Cardiac muscle cell (in vitro differentiated cells and primary cell): ENCODE measurements around the gene PGAP6. TPM values are rescaled to one million over a fixed set of nuclear protein-coding genes. Genes with fewer than 3 reads are reported as not detected.
A peak's percentile ranks its signal among the peaks of the same experiment; 100 is the strongest.

Experiments
- DNase-seq, 2 donors: peaks; one replicate each; pipeline versions ENCODE4 v3.0.0 to v3.0.0-alpha.2; 2010 to 2017; ENCODE audit warnings: low read depth in 1 of 2, low spot score in 1 of 2
- H3K27ac ChIP-seq: fragments of 200-600 bp; sonication (generic); 2 replicates; pipeline ENCODE4 v1.5.1; 2016
- H3K27me3 ChIP-seq: fragments of 200-600 bp; sonication (generic); 2 replicates; pipeline ENCODE4 v1.6.0; 2016; ENCODE audit warnings: control low read depth
- H3K36me3 ChIP-seq: fragments of 200-600 bp; sonication (generic); 2 replicates; pipeline ENCODE4 v1.5.1; 2016; ENCODE audit warnings: control low read depth
- H3K4me1 ChIP-seq: fragments of 200-600 bp; sonication (generic); 2 replicates; pipeline ENCODE4 v1.8.1; 2017; ENCODE audit warnings: low read depth, mild to moderate bottlenecking, mixed run types
- H3K4me3 ChIP-seq: fragments of 200-600 bp; sonication (generic); 2 replicates; pipeline ENCODE4 v1.5.1; 2016; ENCODE audit warnings: mild to moderate bottlenecking
- H3K9me3 ChIP-seq: fragments of 200-600 bp; sonication (generic); 2 replicates; pipeline ENCODE4 v1.5.1; 2017; ENCODE audit warnings: low read depth, mild to moderate bottlenecking, control low read depth
- polyA plus RNA-seq: library from polyadenylated mRNA; unstranded; fragments of >200 nt; fragmentation: Nextera tagmentation; extraction: Ambion mirVana; gene quantifications from 2 replicates; pipeline ENCODE4 v1.2.1, GENCODE V29; 2016
- total RNA-seq: library from RNA; depleted of rRNA; stranded (reverse); fragments of >200 nt; gene quantifications from 2 replicates; pipeline ENCODE4 v1.2.3, GENCODE V29; 2016
- TF ChIP-seq, protein P1 (sequence below): IDR thresholded peaks from 2 replicates; pipeline ENCODE4 v1.5.1; 2012; ENCODE audit warnings: low read depth, mild to moderate bottlenecking, low read length

PGAP6 gene
- total and polyA plus RNA-seq, 2 experiments from 2014 or later: 113 to 135 TPM

DNA sequence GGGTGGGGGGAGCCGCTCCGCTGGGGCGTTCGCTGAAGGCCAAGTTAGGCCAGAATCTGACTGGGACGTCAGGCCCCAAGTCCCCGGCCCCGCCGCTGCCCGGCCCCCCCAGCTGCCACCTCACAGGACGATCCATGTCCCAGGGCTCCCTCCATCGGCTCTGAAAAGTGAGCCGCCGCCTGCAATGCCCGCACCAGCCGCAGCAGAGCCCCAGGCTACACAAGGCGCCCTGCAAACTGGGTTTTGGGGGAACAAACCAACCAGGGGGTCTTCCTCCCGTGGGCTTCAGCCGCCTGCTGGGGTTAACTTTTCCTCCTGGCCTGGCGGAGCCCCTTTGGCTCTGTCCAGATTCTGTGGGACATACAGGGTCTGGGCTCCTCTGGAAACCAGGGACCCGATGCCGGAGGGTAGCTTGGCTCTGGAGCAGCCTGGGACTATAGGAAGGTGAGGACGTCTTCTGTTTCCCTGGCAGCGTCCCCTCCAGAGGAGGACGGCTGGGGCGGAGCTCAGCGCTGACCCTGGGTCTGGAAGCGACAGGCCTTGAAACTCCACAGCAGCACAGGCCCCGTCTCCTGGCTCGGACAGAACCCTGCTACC is 16.1 kb upstream of the PGAP6 start:
- Histone ChIP-seq H3K27ac (peak overlapping the region; percentile 94), H3K4me1 (peaks cover 9% of the 10 kb centered on the region), H3K4me3 (peak overlapping the region; percentile 96), H3K9me3 (no peaks in the 10 kb centered on the region), H3K36me3 (peaks cover 13% of the 10 kb centered on the region), H3K27me3 (no peaks in the 10 kb centered on the region)
- DNase-seq: peak; percentile 76 to 85
- TF ChIP-seq, protein P1, sequence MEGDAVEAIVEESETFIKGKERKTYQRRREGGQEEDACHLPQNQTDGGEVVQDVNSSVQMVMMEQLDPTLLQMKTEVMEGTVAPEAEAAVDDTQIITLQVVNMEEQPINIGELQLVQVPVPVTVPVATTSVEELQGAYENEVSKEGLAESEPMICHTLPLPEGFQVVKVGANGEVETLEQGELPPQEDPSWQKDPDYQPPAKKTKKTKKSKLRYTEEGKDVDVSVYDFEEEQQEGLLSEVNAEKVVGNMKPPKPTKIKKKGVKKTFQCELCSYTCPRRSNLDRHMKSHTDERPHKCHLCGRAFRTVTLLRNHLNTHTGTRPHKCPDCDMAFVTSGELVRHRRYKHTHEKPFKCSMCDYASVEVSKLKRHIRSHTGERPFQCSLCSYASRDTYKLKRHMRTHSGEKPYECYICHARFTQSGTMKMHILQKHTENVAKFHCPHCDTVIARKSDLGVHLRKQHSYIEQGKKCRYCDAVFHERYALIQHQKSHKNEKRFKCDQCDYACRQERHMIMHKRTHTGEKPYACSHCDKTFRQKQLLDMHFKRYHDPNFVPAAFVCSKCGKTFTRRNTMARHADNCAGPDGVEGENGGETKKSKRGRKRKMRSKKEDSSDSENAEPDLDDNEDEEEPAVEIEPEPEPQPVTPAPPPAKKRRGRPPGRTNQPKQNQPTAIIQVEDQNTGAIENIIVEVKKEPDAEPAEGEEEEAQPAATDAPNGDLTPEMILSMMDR: peak; percentile 42

DNA sequence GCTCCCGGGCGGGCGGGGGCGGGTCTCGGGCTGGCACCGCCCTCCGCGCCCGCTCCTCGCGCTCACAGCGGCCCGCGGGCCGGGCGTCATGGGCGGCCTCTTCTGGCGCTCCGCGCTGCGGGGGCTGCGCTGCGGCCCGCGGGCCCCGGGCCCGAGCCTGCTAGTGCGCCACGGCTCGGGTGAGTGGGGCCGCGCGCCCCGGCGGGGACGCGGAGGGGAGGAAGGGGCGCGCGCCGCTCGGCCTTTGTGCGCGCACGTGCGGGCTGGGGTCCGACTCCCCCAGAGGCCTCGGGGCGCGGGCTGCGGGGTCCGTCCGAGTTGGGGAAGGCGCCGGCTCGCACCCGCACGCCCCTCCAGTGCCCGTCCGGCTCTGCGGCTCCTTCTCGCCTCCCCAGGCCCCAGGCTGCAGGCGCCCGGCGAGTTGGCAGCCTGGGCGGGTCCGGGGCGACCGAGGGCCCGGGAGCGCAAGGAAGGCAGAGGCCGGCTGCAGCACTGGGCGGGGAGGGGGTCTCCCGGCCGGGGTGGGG is 15.4 kb upstream of the PGAP6 start, which contains the start of gene NME4:
Gene NME4, plus strand, starts transcription at position 65 of the 527 bp plus-strand sequence. Its CDS starts 24 bp downstream, at position 89.
- no peaks in the 10 kb centered on the region for H3K27me3 ChIP-seq
- H3K36me3 ChIP-seq: peaks cover 13% of the 10 kb centered on the region
- H3K9me3 ChIP-seq: no peaks in the 10 kb centered on the region
- TF ChIP-seq, protein P1: no peak
- peak within 1 kb of the TSS; percentile 94 for H3K27ac ChIP-seq
- H3K4me3 ChIP-seq: peak within 1 kb of the TSS; percentile 96
- H3K4me1 ChIP-seq: peaks cover 9% of the 10 kb centered on the region
- DNase-seq: peak; percentile 62 to 69

DNA sequence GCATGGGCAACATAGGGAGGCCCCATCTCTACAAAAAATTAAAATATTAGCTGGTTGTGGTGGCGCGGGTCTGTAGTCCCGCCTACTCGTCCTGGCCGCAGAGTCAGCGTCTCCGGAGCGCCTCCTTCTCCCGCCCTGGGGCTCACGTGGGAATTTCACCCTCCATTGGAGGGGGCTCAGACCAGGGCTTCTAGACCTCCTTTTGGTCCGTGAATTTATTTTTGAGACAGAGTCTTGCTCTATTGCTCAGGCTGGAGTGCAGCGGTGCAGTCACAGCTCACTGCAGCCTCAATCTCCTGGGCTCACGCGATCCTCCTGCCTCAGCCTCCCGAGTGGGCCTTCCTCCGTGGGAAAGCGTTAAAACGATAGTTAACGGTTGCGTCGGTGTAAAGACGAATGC is 14.8 kb upstream of the PGAP6 start:
- H3K36me3 ChIP-seq: peaks cover 13% of the 10 kb centered on the region
- H3K27ac ChIP-seq: peak overlapping the region; percentile 94
- H3K27me3 ChIP-seq: no peaks in the 10 kb centered on the region
- TF ChIP-seq, protein P1: no peak
- H3K9me3 ChIP-seq: no peaks in the 10 kb centered on the region
- peak overlapping the region; percentile 96 for H3K4me3 ChIP-seq
- peaks cover 9% of the 10 kb centered on the region for H3K4me1 ChIP-seq
- peak; percentile 66 to 68 for DNase-seq

DNA sequence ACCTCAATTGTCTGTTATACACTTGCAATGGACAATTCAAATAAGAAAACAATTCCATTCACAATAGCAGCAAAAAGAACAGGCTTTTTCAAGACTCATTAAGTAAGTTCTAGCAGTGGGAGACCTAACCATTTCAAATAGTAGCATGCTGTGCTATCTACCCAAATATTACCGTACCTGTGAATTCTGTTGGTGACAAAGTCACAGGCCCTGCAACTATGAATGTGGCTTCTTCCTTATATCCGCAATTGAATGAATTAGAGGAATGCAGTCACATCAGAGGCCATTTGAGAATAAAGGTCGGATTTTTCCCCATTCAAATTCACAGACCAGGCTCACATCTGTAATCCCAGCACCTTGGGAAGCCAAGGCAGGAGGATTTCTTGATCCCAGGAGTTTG is 14.4 kb upstream of the PGAP6 start:
- H3K9me3 ChIP-seq: no peaks in the 10 kb centered on the region
- H3K4me3 ChIP-seq: peak overlapping the region; percentile 96
- TF ChIP-seq, protein P1: no peak
- no peak for DNase-seq
- peaks cover 13% of the 10 kb centered on the region for H3K36me3 ChIP-seq
- H3K27me3 ChIP-seq: no peaks in the 10 kb centered on the region
- peak overlapping the region; percentile 94 for H3K27ac ChIP-seq
- H3K4me1 ChIP-seq: peaks cover 9% of the 10 kb centered on the region

DNA sequence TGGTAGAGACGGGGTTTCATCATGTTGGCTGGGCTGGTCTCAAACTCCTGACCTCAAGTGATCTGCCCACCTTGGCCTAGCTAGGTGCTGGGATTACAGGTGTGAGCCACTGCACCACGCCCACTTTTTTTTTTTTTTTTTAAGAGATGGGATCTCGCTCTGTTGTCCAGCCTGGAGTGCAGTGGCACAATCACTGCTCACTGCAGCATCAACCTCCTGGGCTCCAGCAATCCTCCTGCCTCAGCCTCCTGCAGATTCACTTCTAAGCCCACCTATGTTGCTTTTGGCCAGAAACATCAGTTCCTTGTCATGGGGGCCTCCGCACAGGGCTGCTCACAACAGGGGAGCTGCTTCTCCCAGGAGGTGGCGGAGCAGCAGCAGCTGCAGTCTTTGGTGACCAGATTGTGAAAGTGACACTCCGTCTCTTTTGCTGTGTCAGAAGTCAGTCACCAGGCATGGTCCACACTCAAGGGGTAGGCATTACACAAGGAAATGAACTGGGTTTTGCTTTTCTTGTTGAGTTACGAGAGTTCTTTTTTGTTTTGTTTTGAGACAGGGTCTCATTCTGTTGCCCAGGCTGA is 10.8 kb upstream of the PGAP6 start:
- H3K4me3 ChIP-seq: no peak overlapping the region
- H3K4me1 ChIP-seq: peaks cover 18% of the 10 kb centered on the region
- TF ChIP-seq, protein P1: no peak
- no peak overlapping the region for H3K27ac ChIP-seq
- H3K27me3 ChIP-seq: no peaks in the 10 kb centered on the region
- DNase-seq: no peak
- H3K36me3 ChIP-seq: no peaks in the 10 kb centered on the region
- no peaks in the 10 kb centered on the region for H3K9me3 ChIP-seq
